ENCODE data around the gene E2F7.

E2F7 gene

DNA sequence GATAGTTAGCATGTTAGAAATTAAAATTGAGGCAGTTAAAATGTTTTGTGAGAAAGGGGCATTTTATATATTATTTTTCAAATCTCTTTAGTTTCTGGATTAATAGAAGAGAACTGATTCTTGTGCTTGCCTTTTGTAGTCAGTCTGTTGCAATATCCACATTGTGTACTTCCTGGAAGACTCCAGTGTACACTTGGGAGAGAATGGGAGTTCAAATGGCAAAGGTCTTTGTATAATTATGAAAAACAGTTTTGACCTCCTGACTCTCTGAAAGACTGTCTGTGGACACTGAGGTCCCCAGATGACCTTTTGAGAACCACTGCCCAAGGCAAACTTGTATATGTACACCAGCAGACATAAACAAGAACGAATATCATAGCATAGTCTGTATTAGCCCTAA is 12.1 kb downstream of the E2F7 start:
- Histone ChIP-seq H3K27ac (no peak overlapping the region), H3K9me3 (no peaks in the 10 kb centered on the region), H3K27me3 (no peaks in the 10 kb centered on the region), H3K4me1 (no peaks in the 10 kb centered on the region), H3K4me3 (no peak overlapping the region), H3K36me3 (no peaks in the 10 kb centered on the region)
- DNase-seq, result no peak
- intact Hi-C loops (cut with DNase I; ENCODE audit: low total_unique reads), result no loop called here
- TF ChIP-seq, protein P1, sequence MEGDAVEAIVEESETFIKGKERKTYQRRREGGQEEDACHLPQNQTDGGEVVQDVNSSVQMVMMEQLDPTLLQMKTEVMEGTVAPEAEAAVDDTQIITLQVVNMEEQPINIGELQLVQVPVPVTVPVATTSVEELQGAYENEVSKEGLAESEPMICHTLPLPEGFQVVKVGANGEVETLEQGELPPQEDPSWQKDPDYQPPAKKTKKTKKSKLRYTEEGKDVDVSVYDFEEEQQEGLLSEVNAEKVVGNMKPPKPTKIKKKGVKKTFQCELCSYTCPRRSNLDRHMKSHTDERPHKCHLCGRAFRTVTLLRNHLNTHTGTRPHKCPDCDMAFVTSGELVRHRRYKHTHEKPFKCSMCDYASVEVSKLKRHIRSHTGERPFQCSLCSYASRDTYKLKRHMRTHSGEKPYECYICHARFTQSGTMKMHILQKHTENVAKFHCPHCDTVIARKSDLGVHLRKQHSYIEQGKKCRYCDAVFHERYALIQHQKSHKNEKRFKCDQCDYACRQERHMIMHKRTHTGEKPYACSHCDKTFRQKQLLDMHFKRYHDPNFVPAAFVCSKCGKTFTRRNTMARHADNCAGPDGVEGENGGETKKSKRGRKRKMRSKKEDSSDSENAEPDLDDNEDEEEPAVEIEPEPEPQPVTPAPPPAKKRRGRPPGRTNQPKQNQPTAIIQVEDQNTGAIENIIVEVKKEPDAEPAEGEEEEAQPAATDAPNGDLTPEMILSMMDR (IDR thresholded peaks at IDR 0.05), result no peak

DNA sequence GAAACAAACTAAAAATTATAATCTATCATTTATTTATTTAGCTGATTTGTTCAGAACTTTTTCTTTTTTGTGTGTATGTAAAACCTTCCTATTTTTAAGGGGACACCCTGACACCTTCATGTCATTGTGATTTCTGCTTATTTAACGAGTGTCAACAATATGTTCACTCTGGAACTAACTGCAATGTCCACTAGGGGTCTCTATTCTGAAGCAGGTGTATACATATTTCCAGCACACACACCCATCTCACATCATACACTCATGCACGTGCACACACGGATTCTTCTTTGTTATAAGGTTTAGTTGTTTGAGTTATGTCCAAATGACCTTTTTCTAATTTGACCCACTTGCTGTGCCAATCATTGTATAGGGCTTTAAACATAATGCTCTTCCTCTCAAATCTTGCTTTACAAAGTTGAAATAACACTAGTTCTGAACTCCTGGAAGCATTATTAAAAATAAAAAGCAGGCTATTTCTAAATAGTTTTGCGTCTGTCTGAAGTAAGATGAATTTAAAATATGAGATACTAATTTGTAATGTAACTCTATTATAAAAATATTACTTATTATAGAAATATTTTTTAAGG is 15.5 kb downstream of the E2F7 start:
- no peaks in the 10 kb centered on the region for H3K9me3 ChIP-seq
- no peak overlapping the region for H3K4me3 ChIP-seq
- DNase-seq, result no peak
- TF ChIP-seq, protein P1 (IDR thresholded peaks at IDR 0.05), result peak; percentile 54 to 65
- H3K36me3 ChIP-seq, result no peaks in the 10 kb centered on the region
- H3K27ac ChIP-seq, result no peak overlapping the region
- no peaks in the 10 kb centered on the region for H3K4me1 ChIP-seq
- intact Hi-C loops (cut with DNase I; ENCODE audit: low total_unique reads), result no loop called here
- H3K27me3 ChIP-seq, result no peaks in the 10 kb centered on the region

DNA sequence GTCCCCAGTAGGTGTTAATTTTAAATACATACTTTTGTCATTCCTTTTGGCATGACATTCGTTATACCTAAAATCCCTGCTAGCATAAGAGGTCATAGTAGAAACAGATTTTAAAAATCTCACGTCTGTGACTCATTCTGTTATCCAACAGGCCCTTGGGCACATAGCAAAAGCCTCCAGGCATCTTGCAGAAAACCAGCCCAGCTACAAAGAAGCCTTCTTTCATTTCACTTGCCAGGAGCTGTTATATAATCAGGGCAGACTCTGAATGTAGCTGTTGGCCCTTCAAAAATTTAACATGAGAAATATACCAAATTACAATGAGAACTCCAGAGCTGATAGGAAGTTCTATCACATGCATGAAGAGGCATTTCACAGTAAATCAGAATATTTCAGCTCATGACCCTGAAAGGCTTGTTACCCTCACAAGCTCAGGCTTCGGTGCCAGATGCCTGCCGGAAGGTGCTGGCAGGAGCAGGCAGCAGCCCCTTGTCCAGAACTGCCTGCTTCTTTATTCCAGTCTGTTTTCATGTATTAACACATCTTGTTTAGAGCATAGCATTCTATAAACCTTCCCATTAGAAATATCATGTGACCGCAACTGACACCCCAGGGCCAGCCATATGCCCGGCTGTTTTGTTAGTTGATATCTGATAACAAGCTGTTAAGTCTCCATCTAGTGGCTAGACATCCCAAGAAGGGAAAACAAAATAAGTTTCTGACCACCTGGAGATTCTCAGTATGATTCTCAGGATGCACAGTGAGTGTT is 17.8 kb downstream of the E2F7 start:
- TF ChIP-seq, protein P1 (IDR thresholded peaks at IDR 0.05), result no peak
- no peak for DNase-seq

DNA sequence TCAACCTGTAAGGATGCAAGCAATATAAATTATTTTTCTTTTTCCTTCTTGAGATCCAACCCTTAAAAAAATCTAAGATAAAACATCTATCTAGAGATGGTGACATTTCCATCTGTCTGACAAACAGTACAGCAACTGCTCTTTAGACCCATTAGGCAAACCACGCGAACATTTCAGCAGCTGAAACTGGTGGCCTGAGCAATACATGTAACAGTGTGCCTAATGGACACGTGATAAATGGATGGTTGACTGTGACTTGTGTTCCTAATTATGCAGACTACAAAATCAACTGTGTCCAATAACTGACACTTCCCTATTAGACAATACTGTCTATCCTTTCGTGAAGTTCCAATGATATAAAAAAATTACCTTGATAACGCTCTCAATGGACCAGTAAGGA is 18.9 kb downstream of the E2F7 start:
- Histone ChIP-seq H3K4me1 (no peaks in the 10 kb centered on the region), H3K27me3 (no peaks in the 10 kb centered on the region), H3K27ac (no peak overlapping the region), H3K9me3 (no peaks in the 10 kb centered on the region), H3K4me3 (no peak overlapping the region), H3K36me3 (no peaks in the 10 kb centered on the region)
- DNase-seq, result no peak
- intact Hi-C loops (cut with DNase I; ENCODE audit: low total_unique reads), result no loop called here
- TF ChIP-seq, protein P1 (IDR thresholded peaks at IDR 0.05), result no peak

More for the DNA sequence above, 17.8 kb downstream of the E2F7 start:
- Histone ChIP-seq H3K27ac (no peak overlapping the region), H3K27me3 (no peaks in the 10 kb centered on the region), H3K36me3 (no peaks in the 10 kb centered on the region), H3K4me3 (no peak overlapping the region), H3K9me3 (no peaks in the 10 kb centered on the region), H3K4me1 (no peaks in the 10 kb centered on the region)
- intact Hi-C loops (cut with DNase I; ENCODE audit: low total_unique reads), result no loop called here

DNA sequence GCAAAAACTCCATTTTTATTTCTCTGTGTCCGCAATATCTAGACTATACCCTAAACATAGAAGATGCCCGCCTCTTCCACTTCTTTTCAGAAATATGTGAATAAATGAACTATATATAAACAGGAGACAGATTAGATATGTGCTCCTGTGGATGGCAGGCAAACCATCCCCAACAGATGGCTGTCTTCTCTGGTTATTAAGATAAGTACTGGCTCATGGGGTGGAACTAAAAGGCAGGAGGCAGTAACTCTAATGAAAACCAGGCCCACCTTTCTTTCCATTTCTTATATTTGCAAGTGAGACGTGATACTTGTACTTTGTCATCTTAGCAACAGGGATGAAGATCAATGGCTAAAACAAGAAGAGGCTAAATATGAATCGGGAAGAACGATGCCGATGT is 20.2 kb downstream of the E2F7 start:
- intact Hi-C loops (cut with DNase I; ENCODE audit: low total_unique reads), result no loop called here
- no peak overlapping the region for H3K27ac ChIP-seq
- DNase-seq, result no peak
- H3K9me3 ChIP-seq, result no peaks in the 10 kb centered on the region
- no peaks in the 10 kb centered on the region for H3K36me3 ChIP-seq
- TF ChIP-seq, protein P1 (IDR thresholded peaks at IDR 0.05), result no peak
- H3K4me3 ChIP-seq, result no peak overlapping the region
- no peaks in the 10 kb centered on the region for H3K4me1 ChIP-seq
- no peaks in the 10 kb centered on the region for H3K27me3 ChIP-seq
